Iris pigment epithelial cell (primary cell): ENCODE data around the gene SOX8.
"Not testable (repeated sequence)": the region's sequence is repeated elsewhere in the genome, so short reads cannot be mapped to it uniquely, and the experiment has no call there.

Experiments used
- DNase-seq: peaks from one replicate; pipeline ENCODE4 v3.0.0-alpha.2; 2011; ENCODE audit warnings: low read depth

The SOX8 gene

GRCh38 chr16:955766-956165 is 25.8 kb upstream of the SOX8 start:
- DNase-seq: not testable (repeated sequence)

- DNase-seq: no peak
These were observed 22.1 kb upstream of the SOX8 start for GRCh38 chr16:959232-960040.

GRCh38 chr16:962366-962765 is 19.2 kb upstream of the SOX8 start:
- no peak for DNase-seq

GRCh38 chr16:962901-963814 is 18.4 kb upstream of the SOX8 start:
- DNase-seq: no peak

GRCh38 chr16:963913-964312 is 17.7 kb upstream of the SOX8 start:
- DNase-seq: no peak

- DNase-seq: peak; percentile 28
These were observed 17.1 kb upstream of the SOX8 start for GRCh38 chr16:964356-965035.

- no peak for DNase-seq
These were observed 16.6 kb upstream of the SOX8 start for GRCh38 chr16:965036-965395.

GRCh38 chr16:965487-965886 is 16.1 kb upstream of the SOX8 start:
- no peak for DNase-seq

GRCh38 chr16:966035-966434 is 15.5 kb upstream of the SOX8 start:
- DNase-seq: no peak

- DNase-seq: no peak
These were observed 15.1 kb upstream of the SOX8 start for GRCh38 chr16:966505-966904.

- no peak for DNase-seq
These were observed 14.5 kb upstream of the SOX8 start for GRCh38 chr16:967077-967541.

GRCh38 chr16:967546-968295 is 13.8 kb upstream of the SOX8 start:
- DNase-seq: no peak

GRCh38 chr16:968620-969019 is 12.9 kb upstream of the SOX8 start:
- no peak for DNase-seq

GRCh38 chr16:969508-970385 is 11.8 kb upstream of the SOX8 start:
- peak; percentile 22 for DNase-seq

- DNase-seq: no peak
These were observed 11.2 kb upstream of the SOX8 start for GRCh38 chr16:970386-970765.

GRCh38 chr16:970766-971581 is 10.6 kb upstream of the SOX8 start, which contains the start of gene LMF1:
Gene LMF1 (minus strand): TSS chr16:970984. CDS start chr16:970980, 4 bp downstream.
- peak; percentile 87 for DNase-seq

- no peak for DNase-seq
These were observed 10.0 kb upstream of the SOX8 start for GRCh38 chr16:971582-971905.

GRCh38 chr16:971981-972315 is 9.6 kb upstream of the SOX8 start:
- no peak for DNase-seq

- no peak for DNase-seq
These were observed 9.1 kb upstream of the SOX8 start for GRCh38 chr16:972316-973002.

GRCh38 chr16:973366-973765 is 8.2 kb upstream of the SOX8 start:
- no peak for DNase-seq
